Activated T-helper 1 cell treated with anti-CD3 and anti-CD28 coated beads, Interleukin-2, amount 50 U/mL, for 16 hours (primary cell): ENCODE results near the gene EPN2.
"Not testable (repeated sequence)": the region's sequence is repeated elsewhere in the genome, so short reads cannot be mapped to it uniquely, and the experiment has no call there.

Experiments used
- DNase-seq, 2 donors: peaks; one replicate each; pipeline ENCODE4 v3.0.0-alpha.2; 2020; ENCODE audit warnings: low read depth in 1 of 2, low spot score in 1 of 2

The EPN2 gene

GRCh38 chr17:19237139-19237388 is at the start of gene EPN2:
Gene EPN2, plus strand, starts transcription at chr17:19237366. Its CDS starts 45,754 bp downstream, at chr17:19283120.
- peak; percentile 27 to 50 for DNase-seq

- not testable (repeated sequence) for DNase-seq
These were observed 49.0 kb upstream of the EPN2 start for GRCh38 chr17:19187883-19188869.

- DNase-seq: not testable (repeated sequence)
These were observed 48.1 kb upstream of the EPN2 start for GRCh38 chr17:19188870-19189708.

- DNase-seq: not testable (repeated sequence)
These were observed 47.3 kb upstream of the EPN2 start for GRCh38 chr17:19189781-19190405.

DNA sequence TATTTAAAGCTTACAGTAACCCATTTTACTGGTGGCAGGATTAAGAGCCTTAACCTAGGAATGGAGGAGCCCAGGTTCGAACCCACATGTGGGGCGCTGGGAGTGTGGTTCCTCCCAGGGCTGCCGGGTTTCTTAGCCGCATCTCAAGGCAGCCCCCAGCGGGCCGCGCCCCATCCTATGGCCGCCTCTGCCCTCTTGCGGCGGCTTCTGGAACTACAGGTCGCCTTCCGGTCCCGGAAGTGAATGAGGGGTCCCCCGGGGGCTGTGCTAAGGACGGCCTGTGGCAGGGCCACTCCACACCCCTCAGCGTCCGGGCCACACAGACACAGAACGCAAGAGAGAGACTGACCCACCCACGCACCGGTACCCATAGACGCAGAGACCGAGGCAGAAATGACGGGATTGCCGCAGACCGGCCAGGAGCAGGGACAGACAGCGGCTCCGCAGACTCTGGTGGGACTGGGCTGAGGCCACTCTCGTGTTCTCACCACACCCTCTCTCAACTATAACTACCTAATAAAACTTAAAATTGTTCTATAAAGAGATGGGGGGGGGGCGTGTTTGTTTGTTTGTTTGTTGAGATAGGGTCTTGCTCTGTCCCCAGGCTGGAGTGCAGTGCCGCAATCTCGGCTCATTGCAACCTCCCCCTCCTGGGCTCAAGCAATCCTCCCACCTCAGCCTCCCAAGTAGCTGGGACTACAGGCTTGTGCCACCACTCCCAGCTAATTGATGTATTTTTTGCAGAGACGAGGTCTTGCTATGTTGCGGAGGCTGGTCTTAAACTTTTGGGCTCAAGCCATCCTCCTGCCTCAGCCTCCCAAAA is 40.6 kb upstream of the EPN2 start:
- DNase-seq: not testable (repeated sequence)

- DNase-seq: not testable (repeated sequence)
These were observed 34.7 kb upstream of the EPN2 start for GRCh38 chr17:19202448-19202847.

DNA sequence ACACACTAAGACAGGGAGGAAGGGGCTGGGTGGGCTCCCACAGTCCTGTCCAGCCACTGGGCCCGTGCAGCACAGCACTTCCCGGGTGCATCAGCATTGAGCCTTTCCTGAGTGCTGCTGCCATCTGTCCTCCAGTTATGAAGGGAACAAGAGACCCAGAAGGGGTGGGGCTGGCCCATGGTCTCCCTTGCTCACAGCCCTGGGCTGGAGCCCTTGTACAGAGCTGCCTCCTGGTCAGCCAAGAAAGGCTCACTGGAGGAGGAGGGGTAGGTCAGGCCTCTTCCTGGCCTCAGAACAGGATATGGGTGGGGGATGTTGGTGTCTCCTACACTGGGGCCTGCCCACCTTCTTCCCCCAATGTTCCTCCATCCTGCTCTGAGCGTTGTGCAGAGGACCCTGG is 33.7 kb upstream of the EPN2 start:
- DNase-seq: not testable (repeated sequence)

DNA sequence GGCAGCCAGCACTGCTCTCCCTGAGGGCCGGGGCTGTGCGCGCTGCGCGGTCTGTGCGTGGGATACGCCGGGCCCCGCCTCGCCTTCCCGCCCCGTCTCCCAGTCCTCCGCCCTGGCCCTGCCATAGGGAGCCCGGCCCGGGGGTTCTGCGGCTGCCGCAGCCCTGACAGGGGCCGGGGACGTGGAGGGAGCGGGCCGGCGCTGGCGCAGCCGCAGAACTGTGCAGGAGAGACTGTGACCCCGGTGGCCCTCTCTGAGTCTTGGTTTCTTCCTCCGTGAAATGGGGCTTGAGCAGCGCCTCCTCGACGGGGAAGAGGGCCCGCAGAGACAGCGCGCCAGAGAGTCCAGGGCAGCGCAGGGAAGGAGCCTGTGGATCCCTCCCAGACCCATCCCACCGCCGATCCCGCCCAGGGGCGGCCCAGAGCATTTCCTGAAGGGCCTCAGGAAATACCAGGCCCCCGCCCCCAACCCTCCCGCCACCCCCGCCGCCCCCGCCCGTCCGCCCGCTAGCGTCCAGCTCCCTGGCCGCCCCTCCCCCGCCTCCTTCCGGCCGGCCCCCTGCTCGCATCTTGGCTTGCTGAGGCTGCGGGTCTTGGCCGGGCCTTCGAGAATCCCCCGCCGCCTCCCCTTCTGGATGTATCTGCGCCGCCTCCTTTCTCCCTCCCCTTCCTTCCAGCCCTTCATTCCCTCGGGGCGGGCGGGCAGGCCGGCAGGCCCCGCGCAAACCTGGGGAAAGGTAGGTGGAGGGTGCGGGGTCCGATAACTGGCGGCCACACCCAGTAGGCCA is 21.9 kb upstream of the EPN2 start:
- DNase-seq: not testable (repeated sequence)

- DNase-seq: not testable (repeated sequence)
These were observed 20.8 kb upstream of the EPN2 start for GRCh38 chr17:19216148-19216926.

DNA sequence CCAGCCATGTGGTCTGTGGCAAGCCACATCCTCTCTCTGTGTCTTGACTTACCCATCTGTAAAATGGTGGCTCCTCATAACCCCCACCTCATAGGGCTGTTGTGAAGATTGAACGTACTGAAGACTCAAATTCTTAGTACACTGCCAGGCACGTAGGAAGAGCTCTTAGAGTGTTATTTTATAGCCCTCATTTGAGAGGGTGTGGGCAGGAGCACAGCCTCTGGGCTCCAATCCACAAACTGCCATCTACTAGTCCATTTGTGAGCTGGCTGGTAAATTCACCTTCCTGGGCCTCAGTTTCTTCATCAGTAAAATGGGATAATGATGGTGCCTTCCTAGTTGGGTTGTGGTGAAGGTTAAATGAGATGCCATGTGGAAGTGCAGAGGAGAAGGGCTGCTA is 18.3 kb upstream of the EPN2 start:
- DNase-seq: not testable (repeated sequence)

DNA sequence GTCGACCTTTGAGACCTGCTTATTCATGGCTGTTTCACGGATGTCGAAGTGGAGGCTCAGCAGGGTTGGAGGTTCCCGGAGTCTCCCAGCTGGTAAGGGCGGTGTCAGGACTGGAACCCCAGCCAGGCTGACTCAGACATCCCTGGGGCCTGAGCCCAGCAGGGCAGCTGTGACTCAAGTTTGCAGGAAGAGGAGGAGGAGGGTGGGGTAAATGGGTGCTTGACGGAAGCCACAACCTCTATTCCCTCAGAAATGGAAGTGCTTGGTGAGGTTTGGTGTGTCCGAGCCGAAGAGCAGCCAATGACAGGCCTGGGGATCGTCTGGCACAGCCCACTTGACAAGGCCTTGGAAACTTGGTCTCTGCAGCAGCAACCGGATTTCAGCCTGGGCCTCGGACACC is 17.8 kb upstream of the EPN2 start:
- not testable (repeated sequence) for DNase-seq

DNA sequence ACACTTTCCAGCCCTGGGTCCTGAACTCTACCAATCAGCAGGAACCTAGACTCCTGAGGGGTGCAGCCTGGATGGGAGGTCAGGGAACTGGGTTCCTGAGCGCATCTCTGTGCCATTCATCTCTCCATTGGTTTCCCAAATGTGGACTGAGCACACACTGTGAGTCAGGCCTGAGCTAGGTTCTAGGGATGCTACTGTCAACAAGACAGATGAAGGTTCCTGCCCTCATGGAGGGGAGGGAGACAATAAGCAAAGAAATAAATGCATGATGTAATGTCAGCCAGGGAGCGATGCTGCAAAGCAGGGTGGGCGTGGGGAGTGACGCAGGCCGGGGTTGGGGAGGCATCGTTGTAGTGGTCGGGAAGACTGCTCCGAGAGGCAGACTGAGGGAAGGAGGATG is 17.0 kb upstream of the EPN2 start:
- not testable (repeated sequence) for DNase-seq

DNA sequence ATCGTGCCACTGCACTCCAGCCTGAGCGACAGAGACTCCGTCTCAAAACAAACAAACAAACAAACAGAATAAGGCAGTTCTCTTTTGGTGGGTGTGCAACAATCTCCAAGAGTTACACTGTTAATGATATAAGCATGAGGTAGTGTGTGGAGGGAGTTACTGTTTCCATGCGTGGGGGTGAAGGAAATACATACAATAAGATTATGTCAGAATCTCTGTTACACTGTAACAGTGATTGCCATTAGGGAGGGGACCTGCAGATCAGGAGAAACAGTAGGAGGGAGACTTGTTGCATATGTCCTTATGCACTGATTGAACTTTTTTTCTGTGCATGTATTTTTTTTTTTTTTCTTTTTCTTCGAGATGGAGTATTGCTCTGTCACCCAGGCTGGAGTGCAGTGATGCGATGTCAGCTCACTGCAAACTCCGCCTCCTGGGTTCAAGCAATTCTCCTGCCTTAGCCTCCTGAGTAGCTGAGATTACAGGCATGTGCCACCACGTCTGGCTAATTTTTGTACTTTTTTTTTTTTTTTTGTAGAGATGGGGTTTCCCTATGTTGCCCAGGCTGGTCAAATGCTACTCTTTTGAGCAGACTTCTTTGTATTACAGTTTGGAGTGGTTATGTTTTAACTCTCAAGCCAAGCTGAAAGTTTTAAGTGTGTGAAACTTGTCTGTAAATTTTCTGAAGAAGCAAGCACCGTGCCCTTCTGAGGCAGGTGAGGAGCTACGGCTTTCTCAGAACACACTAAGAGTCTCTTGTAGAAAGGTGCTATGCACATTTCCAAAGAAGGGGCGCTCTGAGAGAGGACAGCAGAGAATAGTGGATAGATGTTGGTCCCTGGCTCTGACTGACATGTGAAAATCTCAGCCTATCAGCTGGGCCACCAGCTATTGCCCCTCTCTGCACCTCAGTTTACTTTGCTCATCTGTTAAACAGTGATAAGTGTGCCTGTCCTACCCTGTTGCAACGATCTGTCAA is 10.3 kb upstream of the EPN2 start:
- not testable (repeated sequence) for DNase-seq

DNA sequence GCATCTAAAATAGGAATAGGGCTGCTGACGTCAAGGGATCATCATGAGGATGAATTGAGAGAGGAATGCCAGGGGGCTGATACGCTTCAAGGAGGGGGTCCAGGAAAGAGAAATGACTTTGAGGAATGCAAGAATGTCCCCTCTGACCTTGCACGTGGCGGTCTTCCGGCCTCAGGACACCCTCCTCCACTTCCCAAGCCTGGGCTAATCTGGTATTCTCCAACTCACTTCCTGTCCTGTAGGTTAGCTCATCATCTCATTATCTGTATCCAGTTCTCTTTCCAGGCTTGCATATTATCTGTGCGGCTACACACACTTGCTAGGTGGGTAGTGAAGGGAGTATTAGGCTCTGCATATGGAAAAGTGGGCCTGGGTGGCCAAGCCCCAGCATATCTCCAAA is 2.5 kb upstream of the EPN2 start:
- DNase-seq: not testable (repeated sequence)

- DNase-seq: not testable (repeated sequence)
These were observed 621 bp upstream of the EPN2 start for GRCh38 chr17:19236351-19237138.

GRCh38 chr17:19237389-19238166 is 412 bp downstream of the EPN2 start:
- no peak for DNase-seq
